DOHH2 (cell line): Measurements from ENCODE around the gene FREM2.

Source experiments
- H3F3A ChIP-seq: fragments of 200-600 bp; sonication (generic), shearing (Covaris generic); 2 replicates; pipeline ENCODE4 v1.6.0; 2016; ENCODE audit warnings: antibody characterized with exemption, mild to moderate bottlenecking; ENCODE audit not compliant: control insufficient read depth, insufficient read depth
- H3K27ac ChIP-seq: fragments of 200-600 bp; sonication (generic); 2 replicates; pipeline ENCODE4 v1.5.1; 2014; ENCODE audit warnings: low read depth, mild to moderate bottlenecking, low read length, moderate library complexity
- H3K27me3 ChIP-seq: fragments of 200-600 bp; sonication (generic); 2 replicates; pipeline ENCODE4 v1.6.1; 2014; ENCODE audit warnings: mild to moderate bottlenecking, low read length, mixed read lengths; ENCODE audit not compliant: control insufficient read depth
- H3K36me3 ChIP-seq: fragments of 200-600 bp; sonication (generic); 2 replicates; pipeline ENCODE4 v1.6.1; 2014; ENCODE audit warnings: mild to moderate bottlenecking, low read length, moderate library complexity, mixed read lengths; ENCODE audit not compliant: control insufficient read depth
- H3K4me1 ChIP-seq: fragments of 200-600 bp; sonication (generic); 2 replicates; pipeline ENCODE4 v1.6.1; 2014; ENCODE audit warnings: mild to moderate bottlenecking, low read length, mixed read lengths; ENCODE audit not compliant: control insufficient read depth
- H3K4me2 ChIP-seq: fragments of 200-600 bp; sonication (generic); 2 replicates; pipeline ENCODE4 v1.6.0; 2014; ENCODE audit warnings: mild to moderate bottlenecking, low read length, moderate library complexity
- H3K4me3 ChIP-seq: fragments of 200-600 bp; sonication (generic); 2 replicates; pipeline ENCODE4 v1.5.1; 2014; ENCODE audit warnings: mild to moderate bottlenecking, low read length, mixed read lengths
- H3K79me2 ChIP-seq: fragments of 200-600 bp; sonication (generic); 2 replicates; pipeline ENCODE4 v1.6.1; 2014; ENCODE audit warnings: mild to moderate bottlenecking, low read length, mixed read lengths; ENCODE audit not compliant: control insufficient read depth
- H3K9me2 ChIP-seq: fragments of 200-600 bp; sonication (generic); replicated peaks from 2 replicates; pipeline ENCODE4 v1.6.1; 2014; ENCODE audit warnings: mild to moderate bottlenecking, low read length, mixed read lengths; ENCODE audit not compliant: control insufficient read depth
- H3K9me3 ChIP-seq: fragments of 200-600 bp; sonication (generic); 2 replicates; pipeline ENCODE4 v1.6.1; 2014; ENCODE audit warnings: antibody characterized with exemption, low read length, mixed read lengths; ENCODE audit not compliant: control insufficient read depth, insufficient read depth
- H4K20me1 ChIP-seq: fragments of 200-600 bp; sonication (generic); 2 replicates; pipeline ENCODE4 v1.6.0; 2014; ENCODE audit warnings: low read depth, mild to moderate bottlenecking, antibody characterized with exemption, low read length, moderate library complexity; ENCODE audit not compliant: control insufficient read depth, insufficient read depth
- EZH2phosphoT487 ChIP-seq: fragments of 200-600 bp; sonication (generic); IDR thresholded peaks from 2 replicates; pipeline ENCODE4 v1.6.1; 2017; ENCODE audit warnings: borderline replicate concordance, mild to moderate bottlenecking, antibody characterized with exemption, low read length, moderate library complexity, mixed read lengths
- TF ChIP-seq, protein P1 (sequence below): fragments of 200-600 bp; sonication (generic); IDR thresholded peaks from one replicate; pipeline ENCODE4 v1.5.1; 2014; ENCODE audit warnings: antibody characterized with exemption, mild to moderate bottlenecking, low read depth, low read length; ENCODE audit not compliant: poor library complexity, severe bottlenecking

Gene FREM2

DNA sequence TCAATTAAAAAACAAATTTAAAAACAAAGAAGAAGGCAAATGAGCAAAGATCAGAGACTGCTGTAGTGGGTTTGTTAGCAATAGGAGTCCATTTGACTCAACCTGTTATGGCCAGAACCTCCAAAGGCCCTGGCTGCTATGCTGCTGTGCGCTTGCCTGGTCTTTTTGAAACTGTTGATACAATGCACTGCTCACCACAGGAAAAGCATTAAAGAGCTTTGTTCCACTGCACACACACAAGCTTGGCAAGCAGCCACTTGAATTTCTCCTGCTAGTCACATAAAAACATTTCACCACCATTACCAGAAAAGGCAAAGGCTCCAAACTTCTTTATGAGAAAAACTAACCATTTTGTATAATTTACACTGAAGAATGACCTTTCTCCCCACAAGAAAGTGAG lies 132.2 kb downstream of the FREM2 start:
- TF ChIP-seq EZH2phosphoT487 = no peak
- TF ChIP-seq, protein P1, sequence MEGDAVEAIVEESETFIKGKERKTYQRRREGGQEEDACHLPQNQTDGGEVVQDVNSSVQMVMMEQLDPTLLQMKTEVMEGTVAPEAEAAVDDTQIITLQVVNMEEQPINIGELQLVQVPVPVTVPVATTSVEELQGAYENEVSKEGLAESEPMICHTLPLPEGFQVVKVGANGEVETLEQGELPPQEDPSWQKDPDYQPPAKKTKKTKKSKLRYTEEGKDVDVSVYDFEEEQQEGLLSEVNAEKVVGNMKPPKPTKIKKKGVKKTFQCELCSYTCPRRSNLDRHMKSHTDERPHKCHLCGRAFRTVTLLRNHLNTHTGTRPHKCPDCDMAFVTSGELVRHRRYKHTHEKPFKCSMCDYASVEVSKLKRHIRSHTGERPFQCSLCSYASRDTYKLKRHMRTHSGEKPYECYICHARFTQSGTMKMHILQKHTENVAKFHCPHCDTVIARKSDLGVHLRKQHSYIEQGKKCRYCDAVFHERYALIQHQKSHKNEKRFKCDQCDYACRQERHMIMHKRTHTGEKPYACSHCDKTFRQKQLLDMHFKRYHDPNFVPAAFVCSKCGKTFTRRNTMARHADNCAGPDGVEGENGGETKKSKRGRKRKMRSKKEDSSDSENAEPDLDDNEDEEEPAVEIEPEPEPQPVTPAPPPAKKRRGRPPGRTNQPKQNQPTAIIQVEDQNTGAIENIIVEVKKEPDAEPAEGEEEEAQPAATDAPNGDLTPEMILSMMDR = no peak
- Histone ChIP-seq H3F3A (no peaks in the 10 kb centered on the region), H3K4me3 (no peak overlapping the region), H3K36me3 (no peaks in the 10 kb centered on the region), H3K9me2 (no peaks in the 10 kb centered on the region), H3K9me3 (no peaks in the 10 kb centered on the region; the same call in 1 of the 2 replicates), H3K4me2 (no peak overlapping the region), H3K27ac (no peak overlapping the region), H3K79me2 (no peaks in the 10 kb centered on the region), H4K20me1 (no peaks in the 10 kb centered on the region), H3K4me1 (no peaks in the 10 kb centered on the region), H3K27me3 (no peaks in the 10 kb centered on the region)

DNA sequence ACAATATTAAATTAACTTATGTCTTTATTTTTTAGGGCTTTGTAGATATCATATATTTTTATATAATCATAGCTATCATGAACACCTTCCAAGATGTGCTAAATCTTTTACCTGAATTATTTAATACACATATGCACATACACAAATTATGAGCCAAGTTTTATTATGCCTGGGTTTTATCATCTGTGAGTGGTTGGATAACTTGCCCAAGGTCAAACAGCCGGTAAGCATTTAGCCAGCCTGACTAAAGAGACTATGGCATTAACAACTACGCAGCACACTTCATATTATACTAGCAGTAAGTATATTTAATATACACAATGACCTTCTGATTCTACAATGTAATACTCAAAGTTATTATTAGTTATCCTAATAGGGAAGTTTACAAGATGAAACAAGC lies 132.7 kb downstream of the FREM2 start:
- no peak overlapping the region for H3K27ac ChIP-seq
- H3K9me2 ChIP-seq = no peaks in the 10 kb centered on the region
- no peak overlapping the region for H3K4me3 ChIP-seq
- no peaks in the 10 kb centered on the region for H3F3A ChIP-seq
- no peaks in the 10 kb centered on the region for H4K20me1 ChIP-seq
- no peaks in the 10 kb centered on the region for H3K36me3 ChIP-seq
- no peaks in the 10 kb centered on the region for H3K79me2 ChIP-seq
- H3K27me3 ChIP-seq = no peaks in the 10 kb centered on the region
- no peaks in the 10 kb centered on the region for H3K4me1 ChIP-seq
- TF ChIP-seq, protein P1 = no peak
- no peak for TF ChIP-seq EZH2phosphoT487
- H3K4me2 ChIP-seq = no peak overlapping the region
- no peaks in the 10 kb centered on the region; the same call in 1 of the 2 replicates for H3K9me3 ChIP-seq

DNA sequence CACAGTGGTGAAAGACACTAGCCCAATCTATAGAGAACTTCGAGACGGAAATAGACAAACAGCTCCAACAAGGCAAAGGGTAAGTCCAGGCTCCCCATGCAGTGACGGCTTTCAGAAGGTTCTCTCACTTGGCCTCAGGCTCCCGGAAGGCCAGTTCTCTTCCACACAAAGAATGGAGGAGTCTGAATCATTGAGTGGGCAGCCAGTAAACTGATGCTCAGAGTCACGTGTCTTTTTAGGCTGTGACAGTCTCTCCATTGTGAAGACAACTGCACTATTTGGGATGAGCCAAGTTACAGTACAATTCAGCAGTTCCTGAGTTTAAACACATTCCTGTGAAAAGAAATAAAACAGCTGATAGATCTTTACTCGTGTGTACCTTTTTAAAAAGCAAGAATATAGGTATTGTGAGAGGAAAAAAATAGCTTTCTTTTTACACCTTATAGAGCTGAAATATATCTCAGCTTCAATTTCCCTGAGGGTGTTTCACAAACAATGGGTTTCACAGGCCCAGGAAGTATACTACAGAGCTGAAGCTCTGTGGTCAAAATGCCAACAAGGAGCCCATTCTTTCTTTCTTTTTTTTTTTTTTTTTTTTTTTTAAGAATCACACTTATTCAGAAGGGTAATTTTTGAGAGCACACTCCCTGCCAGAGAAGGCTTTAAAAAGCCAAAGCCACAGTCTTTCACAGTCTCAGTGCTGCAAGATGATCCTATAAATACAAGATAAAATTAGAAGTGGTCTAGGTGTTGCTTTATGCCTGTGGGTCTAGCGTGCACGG lies 135.1 kb downstream of the FREM2 start:
- Histone ChIP-seq H3K79me2 (no peaks in the 10 kb centered on the region), H3K9me3 (no peaks in the 10 kb centered on the region; the same call in 1 of the 2 replicates), H4K20me1 (no peaks in the 10 kb centered on the region), H3K9me2 (no peaks in the 10 kb centered on the region), H3F3A (no peaks in the 10 kb centered on the region), H3K27me3 (no peaks in the 10 kb centered on the region), H3K4me3 (no peak overlapping the region), H3K4me2 (no peak overlapping the region), H3K4me1 (no peaks in the 10 kb centered on the region), H3K27ac (no peak overlapping the region), H3K36me3 (no peaks in the 10 kb centered on the region)
- TF ChIP-seq, protein P1 = no peak
- TF ChIP-seq EZH2phosphoT487 = no peak
